ENCODE results near the gene GOLM1.

GRCh38 chr9:86042199-86042978 is 57.0 kb downstream of the GOLM1 start:
- TF ChIP-seq POLR2AphosphoS5 (IDR thresholded peaks at IDR 0.05; ENCODE audit: insufficient read depth, low read depth, low read length): no peak
- TF ChIP-seq POLR2A (IDR thresholded peaks at IDR 0.05; ENCODE audit: low read depth, low read length): no peak
